CD4-positive, alpha-beta T cell treated with Interleukin-12 subunit alpha and Interleukin-12 subunit beta, for 1 hour (primary cell): ENCODE data around the gene KCTD12.

Experiments used
- DNase-seq: peaks from one replicate; pipeline ENCODE4 v3.0.0-alpha.2; 2020

Gene KCTD12

DNA sequence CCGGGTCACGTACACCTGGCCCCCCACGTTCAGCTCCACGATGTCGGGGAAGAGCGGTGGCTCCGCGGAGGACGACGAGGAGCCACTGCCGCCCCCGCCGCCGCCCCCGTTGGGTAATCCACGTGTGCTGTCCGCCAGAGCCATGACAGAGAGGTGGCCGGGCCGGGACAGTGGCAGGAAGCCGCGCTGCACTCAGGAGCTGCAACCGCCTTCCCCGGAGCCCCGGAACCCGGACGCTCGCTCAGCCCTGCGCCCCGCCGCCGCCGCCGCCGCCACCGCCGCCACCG, 257 bp downstream of the KCTD12 start:
- DNase-seq: no peak

DNA sequence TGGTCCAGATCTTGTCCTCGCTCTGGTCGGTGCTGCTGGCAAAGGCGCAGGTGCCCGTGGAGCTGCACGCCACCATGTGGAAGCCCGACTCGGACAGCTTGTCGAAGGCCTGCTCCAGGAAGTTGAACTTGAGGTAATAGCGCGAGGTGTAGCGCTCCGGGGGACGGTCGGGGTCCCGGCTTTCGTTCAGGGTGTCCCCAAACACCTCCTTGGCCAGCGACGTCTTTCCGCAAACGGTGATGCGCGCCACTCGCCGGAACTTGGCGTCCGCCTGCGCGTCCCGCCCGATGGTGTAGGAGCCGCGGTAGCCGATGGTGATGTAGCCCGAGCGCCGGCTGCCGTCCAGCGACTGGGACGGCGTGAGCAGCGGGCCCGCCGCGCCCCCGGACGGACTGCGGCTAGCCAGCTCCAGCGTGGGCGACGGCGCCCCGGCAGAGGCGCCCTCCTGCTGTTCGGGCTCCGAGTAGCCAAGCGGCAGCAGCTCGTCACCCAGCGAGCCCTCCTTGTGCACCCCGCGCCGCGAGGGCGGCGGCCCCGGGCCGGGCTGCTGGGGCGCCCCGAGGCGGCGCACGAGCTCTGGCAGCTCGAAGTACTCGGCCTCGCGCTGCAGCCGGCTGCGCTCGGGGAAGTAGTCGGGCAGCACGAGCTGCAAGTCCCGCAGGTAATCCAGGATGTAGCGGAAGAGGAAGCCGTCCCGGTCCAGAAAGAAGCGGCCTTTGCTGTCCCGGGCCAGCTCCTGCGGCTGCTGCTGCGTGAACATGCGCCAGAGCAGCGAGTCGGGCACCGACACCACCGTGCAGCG, 801 bp downstream of the KCTD12 start:
- peak; percentile 49 for DNase-seq

DNA sequence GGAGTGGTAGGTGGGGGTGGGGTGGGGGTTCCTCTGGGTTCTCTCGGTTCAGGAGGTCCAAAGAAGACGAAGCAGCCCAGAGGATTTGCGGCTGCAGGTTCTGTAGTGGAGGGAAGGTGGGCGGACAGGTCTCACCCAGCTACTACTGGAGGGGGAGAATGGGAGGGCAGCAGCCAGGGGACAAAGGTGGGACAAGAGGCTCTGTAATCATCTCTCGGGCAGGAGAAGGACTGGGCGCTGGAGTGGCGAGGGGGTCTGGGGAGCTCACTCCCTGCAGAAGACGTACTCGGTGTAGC, 1.4 kb downstream of the KCTD12 start:
- no peak for DNase-seq

DNA sequence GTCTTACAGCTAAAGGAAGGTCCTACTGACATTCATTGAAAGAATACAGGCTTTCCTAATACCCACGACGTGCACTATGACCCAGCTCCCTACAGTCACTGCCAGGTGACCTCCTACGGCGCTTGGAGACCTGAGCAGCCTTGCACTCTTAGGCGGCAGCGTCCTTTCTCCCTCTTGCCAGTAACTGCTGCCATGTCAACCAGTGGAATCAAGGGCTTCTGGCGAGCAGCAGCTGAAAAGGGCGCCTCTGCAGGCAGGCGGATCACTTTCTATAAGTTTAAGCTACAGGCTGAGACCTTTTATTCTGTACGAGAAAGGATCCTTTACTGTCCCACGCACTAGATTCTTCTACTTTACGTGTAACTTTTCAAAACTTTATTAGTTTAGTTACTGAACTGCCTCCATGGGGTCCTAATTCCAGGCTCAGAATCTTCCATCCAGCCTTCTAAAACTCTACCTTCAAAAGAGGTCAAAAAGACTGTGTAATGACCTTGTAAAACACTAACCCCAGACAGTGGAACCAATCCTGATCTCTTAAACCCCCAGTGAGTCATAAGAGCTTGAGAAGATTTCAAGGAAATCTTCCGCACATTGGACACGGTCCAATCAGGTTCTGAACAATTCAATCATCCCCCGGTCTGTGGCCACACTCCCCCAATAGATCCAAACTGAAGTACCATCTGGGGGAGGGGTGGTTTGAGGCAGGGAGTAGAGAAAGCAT, 1.9 kb downstream of the KCTD12 start:
- DNase-seq: no peak

DNA sequence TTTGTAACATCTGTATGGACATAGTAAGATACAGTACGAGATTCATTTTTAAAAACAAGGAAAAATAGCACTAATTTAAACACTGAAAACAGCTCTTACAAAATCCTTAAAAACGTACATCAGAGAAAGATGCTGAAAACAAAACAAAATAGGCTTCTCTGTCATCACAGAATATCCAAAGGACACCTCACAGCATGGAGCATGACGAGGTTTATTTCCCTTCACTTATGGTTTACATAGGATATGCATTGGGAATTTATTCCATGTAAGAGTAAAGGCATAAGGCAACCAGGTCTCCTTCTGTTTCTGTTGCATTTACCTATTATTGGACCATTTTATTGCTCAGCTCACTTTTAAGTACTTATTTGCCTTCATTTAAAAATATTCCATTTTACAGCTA, 3.0 kb downstream of the KCTD12 start:
- no peak for DNase-seq

DNA sequence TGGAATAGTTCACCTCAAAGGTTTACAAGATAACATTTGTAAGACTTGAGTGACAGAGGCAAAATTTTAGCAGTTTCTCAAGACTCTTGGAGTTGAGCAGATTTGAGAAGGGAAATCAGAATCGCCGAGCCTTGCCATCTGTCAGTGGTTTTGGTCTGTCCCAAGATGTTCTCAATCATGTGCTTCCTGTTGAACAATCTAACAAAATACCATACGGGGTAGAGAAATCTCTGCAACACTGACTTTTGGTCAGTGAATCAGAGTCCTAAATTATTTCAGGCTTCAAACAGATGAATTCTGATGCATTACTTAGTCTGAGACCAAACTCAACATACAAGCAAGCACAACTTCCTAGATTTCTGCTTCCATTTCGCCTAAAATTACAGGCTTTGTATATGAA, 3.8 kb downstream of the KCTD12 start:
- no peak for DNase-seq

DNA sequence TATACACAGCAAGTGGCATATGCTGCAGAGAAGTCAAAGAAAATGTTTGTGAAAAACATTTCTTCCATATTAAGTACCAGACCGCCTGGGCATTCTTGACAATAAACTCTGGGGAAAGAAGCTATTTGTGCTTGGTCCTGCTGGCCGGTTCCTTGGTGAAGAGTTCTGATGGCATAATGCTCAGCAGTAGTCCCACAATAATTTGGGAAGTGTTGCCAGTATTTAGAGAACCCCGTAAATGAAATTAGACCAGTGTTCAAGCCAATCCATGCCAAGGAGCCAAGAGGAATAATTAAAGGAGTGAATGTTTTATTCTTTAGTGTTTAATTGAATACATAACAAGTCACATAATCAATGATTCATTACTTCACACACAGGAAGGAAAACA, 6.3 kb downstream of the KCTD12 start:
- no peak for DNase-seq

DNA sequence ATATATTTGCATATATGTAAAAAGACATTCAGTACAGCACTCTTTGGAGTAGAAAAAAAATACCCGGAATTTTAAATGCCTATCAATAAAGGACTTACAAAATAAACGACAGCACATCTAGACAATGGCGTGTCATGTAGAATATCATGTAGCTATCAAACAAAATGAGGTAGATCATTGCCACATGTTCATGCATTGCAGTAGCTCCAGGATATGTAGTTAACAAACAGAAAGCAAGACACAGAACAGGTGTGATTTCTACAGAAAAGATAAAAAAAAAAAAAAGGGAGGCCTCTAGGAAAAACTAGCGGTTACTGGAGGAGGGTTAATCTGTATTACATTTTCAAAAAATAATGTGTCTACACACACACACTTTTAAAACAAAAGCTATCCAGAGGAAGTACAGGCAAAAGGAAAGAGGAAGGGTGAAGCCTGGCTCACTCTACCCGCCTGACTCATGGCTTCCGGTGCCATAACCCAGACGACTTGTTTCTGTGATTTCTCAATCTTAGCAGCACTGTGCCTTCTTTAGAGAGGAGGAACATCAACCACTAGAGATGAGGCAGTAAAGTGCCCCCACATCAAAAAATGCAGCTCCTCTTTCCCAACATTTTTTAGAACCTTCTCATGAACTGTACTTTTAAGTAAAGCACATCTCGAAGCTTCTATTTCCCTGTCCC, 6.9 kb downstream of the KCTD12 start:
- DNase-seq: peak; percentile 64

DNA sequence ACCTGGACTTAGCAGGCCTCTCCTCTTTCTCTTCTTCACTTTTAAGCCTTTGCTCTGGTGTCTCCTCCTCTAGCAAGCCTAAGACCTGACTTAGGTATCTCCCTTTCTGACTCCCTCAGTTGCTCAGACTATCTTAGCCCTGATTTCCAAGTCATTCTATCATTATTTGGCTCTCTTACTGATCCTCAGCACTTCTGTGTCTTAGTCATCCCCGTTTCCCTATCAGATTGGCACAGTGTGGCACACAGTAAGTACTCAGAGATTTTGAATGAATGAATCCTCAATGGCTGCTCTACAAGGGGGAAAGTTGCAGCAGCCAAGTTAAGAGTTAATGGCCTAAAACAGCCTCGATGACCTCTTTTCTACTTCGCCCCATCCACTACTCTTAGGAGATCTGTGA, 8.2 kb downstream of the KCTD12 start:
- no peak for DNase-seq

DNA sequence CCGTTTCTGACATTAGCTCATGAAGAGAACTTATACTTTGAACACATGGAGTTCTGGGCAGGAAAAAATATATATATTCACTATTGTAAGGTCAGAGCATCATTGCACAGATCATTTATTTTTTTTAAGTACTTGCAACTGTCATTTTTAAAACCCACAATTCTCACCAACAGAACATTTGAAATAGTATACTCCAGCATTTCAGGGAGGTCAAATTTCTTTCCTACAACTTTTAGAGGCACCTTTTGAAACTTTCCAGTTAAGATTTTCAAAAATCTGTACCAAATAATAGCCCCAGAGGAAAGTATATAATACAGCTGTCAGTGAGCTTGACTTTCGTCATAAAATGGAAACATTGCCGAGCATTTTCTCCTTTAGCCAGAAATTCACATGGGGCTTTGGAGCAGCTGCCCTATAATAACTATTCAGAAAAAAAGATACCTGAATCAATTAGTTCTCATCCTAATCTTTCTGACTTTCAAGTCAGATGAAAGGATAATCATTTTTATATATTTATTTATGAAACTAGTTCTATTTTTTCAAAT, 10.9 kb downstream of the KCTD12 start:
- DNase-seq: no peak

DNA sequence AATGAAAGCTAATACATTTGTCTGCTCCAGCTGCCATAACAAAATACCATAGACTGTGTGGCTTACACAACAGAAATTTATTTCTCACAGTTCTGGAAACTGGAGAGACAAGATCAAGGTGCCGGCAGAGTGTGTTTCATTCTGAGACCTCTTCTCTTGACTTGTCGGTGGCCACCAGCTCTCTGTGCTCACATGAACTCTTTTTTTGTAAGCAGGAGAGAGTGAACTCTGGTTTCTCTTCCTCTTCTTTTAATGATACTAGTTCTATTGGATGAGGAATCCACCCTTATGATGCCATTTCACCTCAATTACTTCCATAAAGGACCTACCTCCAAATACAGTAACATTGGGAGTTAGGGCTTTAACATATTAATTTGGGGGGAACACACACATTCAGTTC, 11.7 kb downstream of the KCTD12 start:
- DNase-seq: no peak

DNA sequence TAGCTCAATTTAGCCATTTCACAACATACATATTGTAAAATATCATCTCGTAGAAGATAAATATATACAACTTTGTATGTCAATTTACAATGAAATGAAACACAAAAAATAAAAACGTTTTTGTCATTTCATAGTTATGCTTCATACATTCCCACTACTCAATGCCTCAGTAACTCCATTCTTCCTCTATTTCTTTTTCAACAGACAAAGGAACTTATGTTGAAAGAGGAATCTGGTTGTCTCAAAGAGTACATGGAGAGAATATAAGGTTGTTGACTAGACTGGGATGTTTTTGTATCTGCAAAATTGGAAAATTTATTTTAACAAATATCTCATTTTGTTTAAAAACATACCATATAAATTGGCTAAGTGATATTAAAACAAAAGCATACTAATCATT, 12.8 kb downstream of the KCTD12 start:
- DNase-seq: no peak

DNA sequence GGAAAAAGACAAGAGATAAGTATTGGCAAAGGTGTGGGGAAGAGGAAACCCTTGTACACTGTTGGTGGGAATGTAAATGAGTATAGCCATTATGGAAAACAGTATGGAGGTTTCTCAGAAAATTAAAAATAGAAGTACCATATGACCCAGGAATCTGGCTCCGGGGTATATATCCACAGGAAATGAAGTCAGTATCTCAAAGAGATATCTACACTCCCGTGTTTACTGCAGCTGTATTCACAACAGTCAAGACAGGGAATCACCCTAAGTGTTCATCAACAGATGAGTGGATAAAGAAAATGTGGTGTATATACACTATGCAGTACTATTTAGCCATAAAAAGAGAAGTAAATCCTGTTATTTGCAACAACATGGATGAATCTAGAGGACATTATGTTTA, 13.5 kb downstream of the KCTD12 start:
- DNase-seq: no peak

DNA sequence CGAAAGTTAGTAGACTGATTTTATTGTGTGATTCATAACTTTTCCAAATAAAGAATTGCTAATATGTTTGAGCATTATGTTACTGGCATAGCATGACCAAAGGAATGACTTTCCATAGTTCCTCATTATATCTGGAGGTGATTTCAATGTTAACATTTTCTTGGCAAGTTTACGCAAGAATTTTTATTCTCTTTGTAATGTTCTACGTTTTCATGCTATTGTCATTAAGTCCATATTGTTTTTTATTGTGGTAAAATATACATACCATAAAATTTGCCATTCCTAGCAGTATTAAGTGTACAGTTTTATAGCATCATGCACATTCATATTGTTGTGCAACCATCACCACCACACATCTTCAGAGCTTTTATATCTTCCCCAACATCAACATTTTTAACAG, 14.8 kb downstream of the KCTD12 start:
- no peak for DNase-seq

DNA sequence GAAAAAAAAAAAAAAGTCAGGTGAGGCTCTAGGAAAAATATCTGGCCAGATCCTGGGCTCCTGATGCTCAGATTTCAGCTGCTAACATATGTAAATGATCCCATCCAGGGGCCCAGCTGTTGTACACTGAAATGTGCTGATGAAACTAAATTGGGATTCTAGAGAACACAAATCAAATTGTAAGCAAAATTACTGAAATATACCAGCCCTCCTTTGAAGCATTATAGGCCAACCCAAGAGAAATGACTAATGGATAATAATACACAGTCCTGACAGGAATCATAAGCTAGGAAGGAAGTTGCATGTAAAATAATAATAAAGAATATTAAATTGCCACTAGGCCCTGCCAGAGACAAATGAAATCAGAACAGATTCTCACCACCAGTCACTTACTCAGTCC, 17.8 kb downstream of the KCTD12 start:
- DNase-seq: no peak

DNA sequence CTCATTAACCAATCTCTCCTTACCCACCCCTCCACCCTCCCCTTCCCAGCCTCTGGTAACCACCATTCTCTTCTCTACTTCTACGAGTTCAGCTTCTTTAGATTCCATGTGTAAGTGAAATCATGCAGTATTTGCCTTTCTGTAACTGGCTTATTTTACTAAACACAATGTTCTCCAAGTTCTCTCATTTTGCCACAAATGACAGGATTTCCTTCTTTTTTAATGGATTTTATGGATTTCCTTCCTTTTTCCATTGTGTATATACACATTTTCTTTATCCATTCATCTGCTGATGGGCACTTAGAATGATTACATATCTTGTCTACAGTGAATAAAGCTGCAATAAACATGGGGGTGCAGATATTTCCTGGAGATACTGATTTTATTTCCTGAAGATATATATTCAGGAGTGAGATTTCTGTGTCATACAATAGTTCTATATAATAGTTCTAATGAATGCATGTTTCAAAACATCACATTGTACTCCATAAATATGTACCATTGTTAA, 20.2 kb downstream of the KCTD12 start:
- DNase-seq: no peak

DNA sequence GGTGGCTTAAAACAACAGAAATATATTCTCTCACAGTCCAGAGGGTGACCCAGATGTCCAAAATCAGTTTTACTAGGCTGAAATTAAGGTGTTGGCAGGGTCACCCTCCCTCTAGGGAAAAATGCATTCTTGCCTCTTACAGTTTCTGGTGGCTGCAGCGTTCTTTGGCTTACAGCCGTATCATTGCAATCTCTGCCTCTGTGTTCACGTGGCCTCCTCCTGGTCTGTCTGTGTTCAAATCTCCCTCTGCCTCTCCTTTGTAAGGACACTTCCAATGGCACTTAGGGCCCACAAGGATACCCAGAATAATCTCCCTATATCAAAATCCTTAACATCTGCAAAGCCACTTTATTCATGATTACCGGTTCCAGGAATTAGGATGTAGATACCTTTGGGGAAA, 21.1 kb downstream of the KCTD12 start:
- no peak for DNase-seq

DNA sequence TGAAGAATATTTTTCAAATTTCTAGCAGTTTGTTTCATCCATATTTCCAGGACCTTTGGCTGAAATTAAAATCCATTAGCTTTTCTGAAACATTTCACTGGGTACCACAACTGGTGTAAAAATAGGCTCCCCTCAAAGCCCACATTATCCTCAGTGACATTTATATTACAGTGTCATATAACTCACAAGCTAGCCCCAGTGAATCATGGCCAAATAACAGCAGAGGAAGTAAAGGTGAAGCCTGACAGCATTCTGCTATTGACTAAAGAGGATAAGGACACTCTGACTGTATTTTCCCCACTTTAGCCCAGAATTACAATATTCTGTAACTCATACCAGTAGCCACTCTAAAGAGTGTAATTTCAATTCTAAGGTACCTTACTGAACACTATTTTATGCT, 21.9 kb downstream of the KCTD12 start:
- no peak for DNase-seq

DNA sequence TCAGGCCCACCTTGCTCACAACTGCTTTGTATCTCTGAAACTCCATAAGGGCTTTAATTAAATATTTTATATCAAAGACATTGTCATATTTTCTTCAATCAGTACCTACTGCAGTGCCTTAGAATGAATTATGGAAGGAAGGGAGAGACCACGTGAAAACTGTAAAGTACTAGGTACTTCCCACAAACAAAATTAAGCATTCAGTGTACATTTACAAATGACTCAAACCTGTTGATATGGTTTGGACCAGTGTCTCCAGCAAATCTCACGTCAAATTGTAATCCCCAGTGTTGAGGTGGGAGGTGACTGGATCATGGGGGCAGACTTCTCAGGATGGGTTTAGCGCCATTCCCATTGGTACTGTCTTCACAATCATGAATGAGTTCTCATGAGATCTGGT, 23.2 kb downstream of the KCTD12 start:
- no peak for DNase-seq

DNA sequence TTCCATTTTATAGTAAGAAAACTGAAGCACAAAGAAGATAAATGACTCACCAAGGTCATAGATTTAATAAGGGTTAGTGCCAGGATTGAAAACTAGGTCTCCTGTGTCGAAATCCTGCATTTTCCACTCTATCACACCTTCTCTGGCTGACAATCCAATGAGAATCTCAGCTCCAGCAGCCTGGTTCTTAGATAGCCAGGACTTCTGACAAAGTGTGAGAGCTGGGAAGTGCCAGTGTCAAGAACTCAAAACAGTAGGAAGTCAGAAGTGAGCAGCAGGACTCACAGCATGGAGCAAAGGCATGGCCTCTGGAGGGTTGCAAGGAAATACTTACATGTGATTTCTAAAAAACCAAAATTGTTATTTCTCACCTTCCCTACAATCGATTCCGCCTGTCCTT, 24.3 kb downstream of the KCTD12 start:
- no peak for DNase-seq

DNA sequence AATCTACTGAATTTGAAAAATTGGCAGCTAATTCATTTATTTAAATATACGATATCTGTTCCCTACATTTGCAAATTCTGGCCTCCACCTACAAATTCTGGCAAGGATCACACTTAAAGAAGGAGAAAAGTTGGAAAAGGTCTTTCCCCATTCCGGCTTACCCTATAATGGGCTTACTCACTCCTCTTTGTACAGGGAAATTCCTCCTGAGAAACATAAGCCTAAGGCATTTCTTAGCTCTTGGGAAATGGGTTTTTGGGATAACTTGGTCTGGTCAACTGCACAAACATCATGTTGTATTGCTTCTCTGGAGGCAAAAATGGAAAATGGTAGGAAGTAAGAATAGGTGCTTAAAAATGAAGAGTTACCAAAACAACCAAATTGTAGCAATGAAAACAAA, 25.5 kb downstream of the KCTD12 start:
- DNase-seq: no peak

DNA sequence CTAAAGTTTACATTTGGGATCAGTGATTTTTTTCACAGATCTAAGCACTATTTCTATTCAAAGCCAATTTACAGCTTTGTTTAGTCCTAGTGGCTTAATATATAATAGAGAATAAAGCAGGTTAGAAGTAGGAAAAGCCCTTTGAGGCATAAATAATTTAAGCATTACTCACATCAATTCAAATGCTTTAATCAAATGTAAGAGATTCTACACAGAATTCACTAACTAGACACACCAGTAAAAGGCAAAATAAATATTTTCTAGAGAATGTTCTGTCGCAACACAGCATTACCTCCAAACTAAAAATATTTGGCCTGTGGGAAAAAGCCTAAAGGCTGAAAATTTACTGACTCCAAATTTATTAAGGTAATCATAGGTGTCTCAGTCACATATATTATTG, 31.3 kb downstream of the KCTD12 start:
- DNase-seq: no peak

DNA sequence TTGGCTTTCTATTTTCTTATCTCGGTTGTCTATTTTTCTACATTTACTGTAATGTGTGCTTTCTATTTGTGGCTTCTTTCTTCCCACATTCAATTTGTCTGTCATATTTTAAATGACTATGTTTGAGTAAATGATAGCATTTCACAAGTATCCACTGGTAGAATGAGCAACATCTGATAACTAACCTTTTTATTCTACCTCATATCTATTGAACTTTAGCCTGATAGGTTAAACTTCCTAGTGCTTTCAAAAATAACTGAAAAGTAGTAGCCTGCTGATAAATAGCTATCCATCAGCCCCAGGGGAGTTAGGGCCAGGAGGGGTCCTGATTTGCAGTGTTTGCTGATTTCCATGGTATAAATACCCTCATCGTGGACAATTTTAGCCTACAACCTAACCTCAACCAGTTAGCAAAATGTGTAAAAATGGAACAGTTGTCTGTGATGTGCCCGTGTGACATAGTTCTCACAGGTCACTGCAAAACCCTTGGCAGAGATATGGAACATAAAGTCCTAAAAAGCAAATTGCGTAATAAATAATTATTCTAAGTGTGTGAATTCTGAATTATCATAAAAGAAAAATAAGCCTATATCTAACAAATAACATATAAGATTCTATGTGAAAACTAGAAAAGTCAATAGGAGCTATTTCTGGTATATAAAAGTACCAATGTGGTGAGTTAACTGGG, 32.1 kb downstream of the KCTD12 start:
- DNase-seq: no peak

DNA sequence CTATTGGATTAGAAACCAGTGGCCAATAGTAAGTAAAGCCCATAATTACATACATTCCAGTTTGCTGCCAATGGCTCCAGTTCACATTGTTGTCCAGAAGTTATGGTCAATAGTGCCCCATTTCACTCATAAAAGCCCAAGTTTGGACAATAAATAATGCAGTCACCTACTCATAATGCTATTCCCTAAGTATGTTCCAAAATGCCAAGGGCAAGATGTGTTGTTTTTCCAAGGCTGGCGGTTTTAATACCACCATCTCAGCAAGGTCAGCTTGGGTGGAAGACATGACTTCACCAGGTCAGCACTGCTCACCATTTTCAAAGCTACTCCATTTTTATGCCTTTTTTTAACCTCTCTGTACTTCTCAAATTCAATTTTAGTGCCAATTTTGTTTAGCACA, 32.7 kb downstream of the KCTD12 start:
- DNase-seq: no peak
